ENCODE data around the gene NOP9.

The NOP9 gene

DNA sequence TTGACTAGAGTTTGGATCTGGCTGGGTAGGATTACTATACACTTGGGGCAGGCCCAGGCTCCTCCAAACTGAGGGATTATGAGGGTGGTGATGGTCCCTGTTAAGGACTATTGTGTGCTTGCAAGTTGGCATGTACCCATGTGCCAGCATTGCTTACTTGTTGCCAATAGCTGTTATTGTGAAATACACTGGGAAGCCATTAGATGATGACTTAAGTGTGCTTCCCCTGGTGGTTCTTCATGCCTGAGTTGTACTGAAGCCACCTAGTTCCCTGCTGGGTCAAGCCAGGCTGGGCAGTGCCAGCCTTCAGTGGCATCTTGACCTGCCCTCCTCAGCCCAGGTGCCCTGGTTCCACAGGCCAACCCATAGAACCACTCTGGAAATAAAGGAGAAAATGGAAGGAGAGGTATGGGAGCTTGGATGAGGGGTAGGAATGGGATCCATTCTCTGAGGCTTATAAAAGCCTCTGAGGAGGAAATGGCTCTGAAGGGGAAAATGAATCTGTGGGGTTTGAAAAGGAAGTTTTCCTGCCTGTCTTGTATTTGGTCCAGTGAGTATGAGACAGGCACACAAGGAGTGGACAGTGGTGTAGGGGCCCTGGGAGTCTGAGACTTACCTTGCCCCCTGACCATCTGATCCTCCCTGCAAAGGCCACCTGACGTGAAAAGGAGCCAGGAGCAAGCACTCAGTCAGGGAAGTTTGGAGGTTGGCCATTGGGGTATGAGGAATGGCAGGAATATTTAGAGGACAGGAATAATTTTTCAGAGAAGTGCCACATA is 12.4 kb downstream of the NOP9 start:
- H2BK5ac ChIP-seq (ENCODE audit: low read length) = no peak overlapping the region
- no peak overlapping the region for H2BK12ac ChIP-seq (ENCODE audit: low read length)
- no peak overlapping the region for H3K4ac ChIP-seq (ENCODE audit: low read length)
- no peak overlapping the region for H3K9ac ChIP-seq (ENCODE audit: low read depth, low read length, poor library complexity)
- no CpG with 5 or more reads among the region's 1 CpG for WGBS, 2 donors (ENCODE audit: extremely low coverage in 2 of 2, insufficient read length in 2 of 2, insufficient replicate concordance in 1 of 2)
- no peak overlapping the region for H4K8ac ChIP-seq (ENCODE audit: low read depth, low read length)
- no peak overlapping the region for H2BK15ac ChIP-seq (ENCODE audit: low read length)
- no peak overlapping the region for H3K14ac ChIP-seq (ENCODE audit: low read length)
- H3K36me3 ChIP-seq (replicated peaks in 1 of 2; ENCODE audit: control insufficient read depth in 2 of 2, insufficient read depth in 2 of 2, low read length in 2 of 2) = peaks cover 6 to 34% of the 10 kb centered on the region in 2 donors
- no peaks in the 10 kb centered on the region for H3K4me1 ChIP-seq (ENCODE audit: control insufficient read depth in 2 of 2, insufficient read depth in 1 of 2, low read depth in 1 of 2, low read length in 2 of 2)
- H3K27ac ChIP-seq (replicated peaks; ENCODE audit: low read length) = no peak overlapping the region
- H2BK120ac ChIP-seq (ENCODE audit: low read depth, low read length) = no peak overlapping the region
- H3K18ac ChIP-seq (ENCODE audit: low read length) = no peak overlapping the region
- no peak overlapping the region for H3K4me2 ChIP-seq (ENCODE audit: insufficient read depth, low read length, poor library complexity, severe bottlenecking)
- no peak overlapping the region for H3K4me3 ChIP-seq (ENCODE audit: low read length in 2 of 2)
- no peak for DNase-seq (ENCODE audit: low spot score)
- H4K91ac ChIP-seq (ENCODE audit: low read depth, low read length, poor library complexity) = no peak overlapping the region
- H2AK5ac ChIP-seq (ENCODE audit: low read depth, low read length) = no peak overlapping the region
- H3K27me3 ChIP-seq (ENCODE audit: control insufficient read depth in 3 of 3, insufficient read depth in 3 of 3, low read depth in 1 of 3, low read length in 3 of 3) = peaks cover 0 to 10% (median 0%) of the 10 kb centered on the region in 3 experiments
- no peak overlapping the region for H2AFZ ChIP-seq (ENCODE audit: low read length)
- peaks cover 0 to 7% of the 10 kb centered on the region in 2 donors for H3K9me3 ChIP-seq (replicated peaks in 1 of 2; ENCODE audit: control insufficient read depth in 2 of 2, insufficient read depth in 1 of 2, low read depth in 1 of 2, low read length in 2 of 2)
- no peak overlapping the region for H3K23ac ChIP-seq (ENCODE audit: low read depth, low read length, poor library complexity)
- H3K79me1 ChIP-seq (ENCODE audit: low read depth, low read length) = no peaks in the 10 kb centered on the region

DNA sequence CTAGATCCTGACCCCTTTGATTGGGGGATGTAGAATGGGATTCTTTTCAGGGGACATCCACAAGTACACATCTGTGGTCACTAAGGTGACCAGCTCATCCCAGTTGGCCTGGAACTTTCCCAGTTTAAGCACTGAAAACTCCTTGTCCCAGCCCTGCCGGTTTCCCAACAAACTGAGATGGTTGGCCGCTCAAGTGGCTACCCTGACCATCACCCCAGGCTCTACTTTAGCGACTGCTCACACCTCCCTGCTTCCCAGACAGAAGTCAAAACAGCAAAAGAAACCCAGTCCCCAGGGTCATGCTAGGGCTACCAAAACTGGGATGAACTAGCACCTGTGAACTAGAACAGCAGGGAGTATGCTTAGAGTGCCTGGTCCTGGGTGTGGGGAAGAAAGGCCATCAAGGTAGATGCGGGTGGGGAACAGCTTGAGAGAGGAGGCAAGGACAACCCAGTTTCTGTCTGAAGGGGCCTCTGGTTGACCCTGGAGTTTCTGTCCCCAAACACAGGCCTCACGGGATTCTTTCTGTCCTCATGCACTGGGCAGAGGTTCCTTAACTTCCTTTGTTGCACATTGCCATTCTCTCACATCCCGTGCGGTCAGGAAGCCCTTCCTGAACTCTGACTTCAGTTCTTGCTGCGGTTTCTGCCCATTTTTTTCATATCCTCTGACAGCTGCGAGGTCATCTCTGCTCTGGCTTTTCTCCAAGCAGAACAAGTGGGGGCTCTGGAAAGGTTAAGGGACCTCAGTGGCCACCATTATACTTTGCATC is 13.3 kb downstream of the NOP9 start:
- no peak overlapping the region for H2BK120ac ChIP-seq (ENCODE audit: low read depth, low read length)
- no CpG with 5 or more reads among the region's 9 CpGs for WGBS, 2 donors (ENCODE audit: extremely low coverage in 2 of 2, insufficient read length in 2 of 2, insufficient replicate concordance in 1 of 2)
- no peaks in the 10 kb centered on the region for H3K79me1 ChIP-seq (ENCODE audit: low read depth, low read length)
- H3K9ac ChIP-seq (ENCODE audit: low read depth, low read length, poor library complexity) = no peak overlapping the region
- no peak overlapping the region for H2AK5ac ChIP-seq (ENCODE audit: low read depth, low read length)
- peaks cover 0 to 7% of the 10 kb centered on the region in 2 donors for H3K9me3 ChIP-seq (replicated peaks in 1 of 2; ENCODE audit: control insufficient read depth in 2 of 2, insufficient read depth in 1 of 2, low read depth in 1 of 2, low read length in 2 of 2)
- H3K27ac ChIP-seq (replicated peaks; ENCODE audit: low read length) = no peak overlapping the region
- H3K18ac ChIP-seq (ENCODE audit: low read length) = no peak overlapping the region
- H3K36me3 ChIP-seq (replicated peaks in 1 of 2; ENCODE audit: control insufficient read depth in 2 of 2, insufficient read depth in 2 of 2, low read length in 2 of 2) = peaks cover 6 to 27% of the 10 kb centered on the region in 2 donors
- no peak overlapping the region for H4K91ac ChIP-seq (ENCODE audit: low read depth, low read length, poor library complexity)
- H3K27me3 ChIP-seq (ENCODE audit: control insufficient read depth in 3 of 3, insufficient read depth in 3 of 3, low read depth in 1 of 3, low read length in 3 of 3) = peaks cover 0 to 13% (median 0%) of the 10 kb centered on the region in 3 experiments
- H2BK15ac ChIP-seq (ENCODE audit: low read length) = no peak overlapping the region
- H3K4me3 ChIP-seq (ENCODE audit: low read length in 2 of 2) = peak overlapping the region in 1 of 2 donors; percentile 37
- DNase-seq (ENCODE audit: low spot score) = no peak
- no peaks in the 10 kb centered on the region for H3K4me1 ChIP-seq (ENCODE audit: control insufficient read depth in 2 of 2, insufficient read depth in 1 of 2, low read depth in 1 of 2, low read length in 2 of 2)
- H3K4me2 ChIP-seq (ENCODE audit: insufficient read depth, low read length, poor library complexity, severe bottlenecking) = no peak overlapping the region
- H3K14ac ChIP-seq (ENCODE audit: low read length) = no peak overlapping the region
- no peak overlapping the region for H2AFZ ChIP-seq (ENCODE audit: low read length)
- H2BK5ac ChIP-seq (ENCODE audit: low read length) = no peak overlapping the region
- H3K4ac ChIP-seq (ENCODE audit: low read length) = no peak overlapping the region
- H2BK12ac ChIP-seq (ENCODE audit: low read length) = no peak overlapping the region
- no peak overlapping the region for H4K8ac ChIP-seq (ENCODE audit: low read depth, low read length)
- H3K23ac ChIP-seq (ENCODE audit: low read depth, low read length, poor library complexity) = no peak overlapping the region

DNA sequence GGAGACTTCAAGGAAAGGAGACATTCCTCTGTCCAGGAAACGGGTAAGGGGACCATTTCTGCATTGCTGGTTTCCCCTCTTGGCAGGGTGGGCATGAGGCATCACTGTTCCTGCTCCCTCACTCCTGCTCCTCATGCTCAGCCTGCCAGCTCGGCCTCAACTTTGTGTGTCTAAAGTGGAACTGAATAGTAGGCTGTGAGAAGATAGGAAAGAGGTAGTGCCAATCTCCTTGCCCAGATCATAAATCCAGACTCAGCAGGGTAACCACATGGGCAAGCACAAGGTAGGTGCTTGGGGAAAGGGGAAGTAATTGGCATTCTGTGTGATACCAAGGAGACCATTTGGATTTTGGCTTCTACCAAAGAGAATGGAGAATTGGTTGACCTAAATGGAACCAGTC is 14.3 kb downstream of the NOP9 start:
- DNase-seq (ENCODE audit: low spot score) = no peak
- H3K4ac ChIP-seq (ENCODE audit: low read length) = no peak overlapping the region
- no peak overlapping the region for H2BK15ac ChIP-seq (ENCODE audit: low read length)
- H3K9me3 ChIP-seq (replicated peaks in 1 of 2; ENCODE audit: control insufficient read depth in 2 of 2, insufficient read depth in 1 of 2, low read depth in 1 of 2, low read length in 2 of 2) = peaks cover 0 to 7% of the 10 kb centered on the region in 2 donors
- peaks cover 0 to 13% (median 2%) of the 10 kb centered on the region in 3 experiments for H3K27me3 ChIP-seq (ENCODE audit: control insufficient read depth in 3 of 3, insufficient read depth in 3 of 3, low read depth in 1 of 3, low read length in 3 of 3)
- H3K23ac ChIP-seq (ENCODE audit: low read depth, low read length, poor library complexity) = no peak overlapping the region
- H3K36me3 ChIP-seq (replicated peaks in 1 of 2; ENCODE audit: control insufficient read depth in 2 of 2, insufficient read depth in 2 of 2, low read length in 2 of 2) = peaks cover 6 to 19% of the 10 kb centered on the region in 2 donors
- H2BK5ac ChIP-seq (ENCODE audit: low read length) = no peak overlapping the region
- H2BK120ac ChIP-seq (ENCODE audit: low read depth, low read length) = no peak overlapping the region
- no peak overlapping the region for H3K4me3 ChIP-seq (ENCODE audit: low read length in 2 of 2)
- no peak overlapping the region for H4K91ac ChIP-seq (ENCODE audit: low read depth, low read length, poor library complexity)
- H3K27ac ChIP-seq (replicated peaks; ENCODE audit: low read length) = no peak overlapping the region
- no peak overlapping the region for H4K8ac ChIP-seq (ENCODE audit: low read depth, low read length)
- no peak overlapping the region for H2AFZ ChIP-seq (ENCODE audit: low read length)
- H3K18ac ChIP-seq (ENCODE audit: low read length) = no peak overlapping the region
- WGBS, 2 donors (ENCODE audit: extremely low coverage in 2 of 2, insufficient read length in 2 of 2, insufficient replicate concordance in 1 of 2) = no CpG with 5 or more reads among the region's 2 CpGs
- no peak overlapping the region for H3K4me2 ChIP-seq (ENCODE audit: insufficient read depth, low read length, poor library complexity, severe bottlenecking)
- H2AK5ac ChIP-seq (ENCODE audit: low read depth, low read length) = no peak overlapping the region
- no peaks in the 10 kb centered on the region for H3K4me1 ChIP-seq (ENCODE audit: control insufficient read depth in 2 of 2, insufficient read depth in 1 of 2, low read depth in 1 of 2, low read length in 2 of 2)
- no peak overlapping the region for H3K14ac ChIP-seq (ENCODE audit: low read length)
- no peak overlapping the region for H3K9ac ChIP-seq (ENCODE audit: low read depth, low read length, poor library complexity)
- H3K79me1 ChIP-seq (ENCODE audit: low read depth, low read length) = no peaks in the 10 kb centered on the region
- no peak overlapping the region for H2BK12ac ChIP-seq (ENCODE audit: low read length)

Data from neuronal stem cell (in vitro differentiated cells).